Endothelial cell of umbilical vein (primary cell): Measurements from ENCODE around the gene HYDIN. TPM values are rescaled to one million over a fixed set of nuclear protein-coding genes. Genes with fewer than 3 reads are reported as not detected.

ENCODE experiments used
- BruUV-seq: library from RNA; stranded (reverse); fragments of 400-500 nt; replicated peaks from 2 replicates; lab custom pipeline; 2021; lab: Mats Ljungman, UMichigan
- CTCF ChIA-PET: fragments of 300-600, 350-600 bp; sonication (Branson Sonifier 250); formaldehyde crosslinking; loops from one replicate; lab custom pipeline; 2021; ENCODE audit warnings: antibody characterized with exemption, inconsistent platforms; lab: Charles Lee
- POLR2A ChIA-PET: fragments of 300-600, 350-600 bp; sonication (Branson Sonifier 250); formaldehyde crosslinking; loops from one replicate; lab custom pipeline; 2021; ENCODE audit warnings: antibody characterized with exemption, inconsistent platforms; lab: Charles Lee
- DNase-seq: peaks from one replicate; pipeline ENCODE4 v3.0.0-alpha.2; 2011; ENCODE audit warnings: low read depth, low spot score
- FAIRE-seq: peaks from 2 replicates; lab custom pipeline; 2011; peaks lifted over from hg19 to GRCh38; lab: Jason Lieb, UNC
- H2AFZ ChIP-seq: 2 replicates; pipeline ENCODE4 v1.6.0; 2012; ENCODE audit warnings: low read depth, low read length, control low read depth, inconsistent platforms
- H3K27ac ChIP-seq: 2 replicates; pipeline ENCODE4 v1.5.1; 2011; ENCODE audit warnings: low read depth, mild to moderate bottlenecking, control low read depth, low read length, moderate library complexity; ENCODE audit not compliant: insufficient read depth
- H3K27me3 ChIP-seq, 2 experiments: 2 replicates each; pipeline versions ENCODE4 v1.6.0 to v1.6.1; 2011; ENCODE audit warnings: low read length in 2 of 2, mixed read lengths in 1 of 2; ENCODE audit not compliant: control insufficient read depth in 2 of 2, insufficient read depth in 2 of 2
- H3K36me3 ChIP-seq, 2 experiments: 2 replicates in 1 of 2; 3 replicates in 1 of 2; pipeline ENCODE4 v1.5.1; 2011; ENCODE audit warnings: low read length in 2 of 2, mild to moderate bottlenecking in 1 of 2, moderate library complexity in 1 of 2; ENCODE audit not compliant: control insufficient read depth in 2 of 2, insufficient read depth in 2 of 2; ENCODE audit errors: extremely low read depth in 1 of 2
- H3K4me1 ChIP-seq: 3 replicates; pipeline ENCODE4 v1.5.1; 2011; ENCODE audit warnings: mild to moderate bottlenecking, low read length; ENCODE audit not compliant: control insufficient read depth, insufficient read depth; ENCODE audit errors: extremely low read depth
- H3K4me2 ChIP-seq: 2 replicates; pipeline ENCODE4 v1.6.1; 2011; ENCODE audit warnings: low read length, control low read depth, mixed read lengths; ENCODE audit not compliant: insufficient read depth
- H3K4me3 ChIP-seq, 3 experiments: fragments of 200-600 bp in 1 of 3; sonication (generic), shearing (Covaris generic) in 1 of 3; replicated peaks in 1 of 3; 2 replicates each; pipeline ENCODE4 v1.5.1; 2011 to 2016; ENCODE audit warnings: control low read depth in 3 of 3, low read length in 3 of 3, mild to moderate bottlenecking in 2 of 3, inconsistent platforms in 1 of 3, low read depth in 1 of 3, moderate library complexity in 1 of 3; ENCODE audit not compliant: insufficient read depth in 1 of 3
- H3K79me2 ChIP-seq: 2 replicates; pipeline ENCODE4 v1.6.0; 2012; ENCODE audit warnings: low read length, inconsistent platforms; ENCODE audit not compliant: control insufficient read depth, insufficient read depth
- H3K9ac ChIP-seq: replicated peaks from 2 replicates; pipeline ENCODE3; 2011; ENCODE audit warnings: low read length, control low read depth; ENCODE audit not compliant: insufficient read depth; ENCODE audit errors: extremely low read depth
- H3K9me1 ChIP-seq: replicated peaks from 3 replicates; pipeline ENCODE4 v1.6.0; 2011; ENCODE audit warnings: mild to moderate bottlenecking, low read length; ENCODE audit not compliant: control insufficient read depth, insufficient read depth; ENCODE audit errors: extremely low read depth
- H3K9me3 ChIP-seq: replicated peaks from 2 replicates; pipeline ENCODE4 v1.5.1; 2012; ENCODE audit warnings: low read length, inconsistent platforms; ENCODE audit not compliant: control insufficient read depth, insufficient read depth
- H4K20me1 ChIP-seq: replicated peaks from 2 replicates; pipeline ENCODE3; 2011; ENCODE audit warnings: mild to moderate bottlenecking, low read length; ENCODE audit not compliant: control insufficient read depth, insufficient read depth; ENCODE audit errors: extremely low read depth
- EZH2 ChIP-seq: IDR thresholded peaks from 2 replicates; pipeline ENCODE4 v1.6.1; 2012; ENCODE audit warnings: borderline replicate concordance, low read depth, mild to moderate bottlenecking, moderate library complexity, low read length, inconsistent platforms; ENCODE audit not compliant: severe bottlenecking
- FOS ChIP-seq: IDR thresholded peaks from 2 replicates; pipeline ENCODE4 v1.6.1; 2011; ENCODE audit warnings: mild to moderate bottlenecking, low read length, moderate library complexity, borderline replicate concordance; ENCODE audit not compliant: insufficient read depth
- GATA2 ChIP-seq: IDR thresholded peaks from 2 replicates; pipeline ENCODE4 v1.7.0; 2011; ENCODE audit warnings: low read depth, mild to moderate bottlenecking, moderate library complexity, mixed read lengths, low read length; ENCODE audit not compliant: insufficient read length, insufficient read depth
- JUN ChIP-seq: IDR thresholded peaks from 2 replicates; pipeline ENCODE4 v1.6.1; 2011; ENCODE audit warnings: borderline replicate concordance, low read depth; ENCODE audit not compliant: insufficient read length, insufficient read depth
- MAX ChIP-seq: IDR thresholded peaks from 2 replicates; pipeline ENCODE4 v1.6.1; 2011; ENCODE audit not compliant: insufficient read depth, insufficient read length
- MYC ChIP-seq: IDR thresholded peaks from one replicate; pipeline ENCODE4 v1.6.1; 2011; ENCODE audit warnings: mild to moderate bottlenecking, low read depth, low read length
- POLR2A ChIP-seq: IDR thresholded peaks from 2 replicates; pipeline ENCODE4 v1.6.1; 2012; ENCODE audit warnings: low read depth, mild to moderate bottlenecking, control low read depth, low read length
- POLR2AphosphoS5 ChIP-seq: IDR thresholded peaks from 2 replicates; pipeline ENCODE4 v1.6.1; 2012; ENCODE audit warnings: low read depth, mild to moderate bottlenecking, control low read depth, low read length, moderate library complexity; ENCODE audit not compliant: insufficient read depth
- dilution Hi-C: fragments of 300-500 bp; cut with MboI; formaldehyde crosslinking; loops from one replicate; pipeline ENCODE4 v1.15.0; 2019; ENCODE audit warnings: low sequenced_read_pairs; ENCODE audit not compliant: extremely low pct_ligation_motif_present
- intact Hi-C: fragments of 100-400 bp; cut with micrococcal nuclease; formaldehyde crosslinking; loops from one replicate; pipeline ENCODE4 v1.10.0; 2022
- polyA plus RNA-seq, 4 experiments: library from polyadenylated mRNA; depleted of rRNA in 3 of 4; stranded (reverse) in 3 of 4; unstranded in 1 of 4; fragments of >200 nt; gene quantifications; 2 replicates each; pipeline versions ENCODE4 v1.2.1 to v1.2.3, GENCODE V29; 2011 to 2012; ENCODE audit warnings: missing spikeins in 1 of 4
- total RNA-seq: library from RNA; stranded (reverse); gene quantifications from 2 replicates; pipeline ENCODE4 v1.2.3, GENCODE V29; 2021
- TF ChIP-seq, protein P1 (sequence below), 2 donors: IDR thresholded peaks; 1 replicate in 1 of 2; 2 replicates in 1 of 2; pipeline ENCODE4 v1.5.1; 2011; ENCODE audit warnings: low read length in 2 of 2, mild to moderate bottlenecking in 2 of 2, moderate library complexity in 2 of 2, control low read depth in 1 of 2, inconsistent platforms in 1 of 2, low read depth in 1 of 2; ENCODE audit not compliant: insufficient read depth in 1 of 2; ENCODE audit errors: extremely low read depth in 1 of 2

HYDIN gene
- total and polyA plus RNA-seq, 2 donors (not counting 3 experiments of a cell fraction or from before 2014, with no cell fraction given): not detected

GRCh38 chr16:71242036-71242435, 11.5 kb upstream of the HYDIN start:
- Histone ChIP-seq H4K20me1 (no peaks in the 10 kb centered on the region), H3K9ac (no peak overlapping the region), H3K4me2 (no peak overlapping the region), H3K79me2 (no peaks in the 10 kb centered on the region), H3K9me1 (no peaks in the 10 kb centered on the region), H3K36me3 (no peaks in the 10 kb centered on the region), H3K4me1 (no peaks in the 10 kb centered on the region), H2AFZ (no peak overlapping the region), H3K27ac (no peak overlapping the region), H3K27me3 (no peaks in the 10 kb centered on the region), H3K4me3 (no peak overlapping the region), H3K9me3 (no peaks in the 10 kb centered on the region)
- dilution Hi-C loops: no loop called here
- TF ChIP-seq EZH2: no peak
- TF ChIP-seq MAX: no peak
- TF ChIP-seq, protein P1, sequence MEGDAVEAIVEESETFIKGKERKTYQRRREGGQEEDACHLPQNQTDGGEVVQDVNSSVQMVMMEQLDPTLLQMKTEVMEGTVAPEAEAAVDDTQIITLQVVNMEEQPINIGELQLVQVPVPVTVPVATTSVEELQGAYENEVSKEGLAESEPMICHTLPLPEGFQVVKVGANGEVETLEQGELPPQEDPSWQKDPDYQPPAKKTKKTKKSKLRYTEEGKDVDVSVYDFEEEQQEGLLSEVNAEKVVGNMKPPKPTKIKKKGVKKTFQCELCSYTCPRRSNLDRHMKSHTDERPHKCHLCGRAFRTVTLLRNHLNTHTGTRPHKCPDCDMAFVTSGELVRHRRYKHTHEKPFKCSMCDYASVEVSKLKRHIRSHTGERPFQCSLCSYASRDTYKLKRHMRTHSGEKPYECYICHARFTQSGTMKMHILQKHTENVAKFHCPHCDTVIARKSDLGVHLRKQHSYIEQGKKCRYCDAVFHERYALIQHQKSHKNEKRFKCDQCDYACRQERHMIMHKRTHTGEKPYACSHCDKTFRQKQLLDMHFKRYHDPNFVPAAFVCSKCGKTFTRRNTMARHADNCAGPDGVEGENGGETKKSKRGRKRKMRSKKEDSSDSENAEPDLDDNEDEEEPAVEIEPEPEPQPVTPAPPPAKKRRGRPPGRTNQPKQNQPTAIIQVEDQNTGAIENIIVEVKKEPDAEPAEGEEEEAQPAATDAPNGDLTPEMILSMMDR (IDR thresholded peaks at IDR 0.05; ENCODE audit: extremely low read depth in 1 of 2, insufficient read depth in 1 of 2, low read depth in 1 of 2, low read length in 2 of 2): no peak
- no peak for TF ChIP-seq POLR2A
- no peak for TF ChIP-seq JUN
- TF ChIP-seq FOS: no peak
- no peak for TF ChIP-seq MYC
- TF ChIP-seq GATA2: no peak
- no peak for TF ChIP-seq POLR2AphosphoS5
- CTCF ChIA-PET: interaction anchor here (1.8 kb wide), 1 partner anchor 70 kb away, joined by 4 read pairs; no protein-coding TSS in a partner anchor
- intact Hi-C loops: no loop called here
- FAIRE-seq: no peak
- POLR2A ChIA-PET: no interaction called here
- no TSS peak for BruUV-seq
- DNase-seq: no peak
